Panc1 (cell line): ENCODE data around the gene TSPO2. TPM values are rescaled to one million over a fixed set of nuclear protein-coding genes. Genes with fewer than 3 reads are reported as not detected.

Experiments used
- ATAC-seq: fragments of 200-7000 bp; cut with Tn5 transposase; 2 replicates; pipeline ENCODE4 v1.9.1; 2020; ENCODE audit warnings: mild to moderate bottlenecking, moderate library complexity
- Bru-seq: library from RNA; stranded (reverse); fragments of 400-500 nt; gene quantifications from one replicate; lab custom pipeline; 2021; lab: Mats Ljungman, UMichigan
- BruChase-seq, 2 experiments: library from RNA; stranded (reverse); fragments of 400-500 nt; gene quantifications; one replicate each; lab custom pipeline; 2021; lab: Mats Ljungman, UMichigan
- BruUV-seq: library from RNA; stranded (reverse); fragments of 400-500 nt; replicated peaks from 2 replicates; lab custom pipeline; 2021; lab: Mats Ljungman, UMichigan
- CTCF ChIA-PET: fragments of 300-600 bp; sonication (Branson Sonifier 250); formaldehyde crosslinking; loops from one replicate; lab custom pipeline; 2022; ENCODE audit warnings: antibody characterized with exemption; lab: Charles Lee
- POLR2A ChIA-PET: fragments of 300-600 bp; sonication (Branson Sonifier 250); formaldehyde crosslinking; loops from one replicate; lab custom pipeline; 2022; ENCODE audit warnings: antibody characterized with exemption; lab: Charles Lee
- DNase-seq: peaks from one replicate; pipeline ENCODE4 v3.0.0-alpha.2; 2010; ENCODE audit warnings: low read depth, low spot score
- H3K27ac ChIP-seq: 2 replicates; pipeline ENCODE4 v1.5.1; 2011; ENCODE audit warnings: mild to moderate bottlenecking, low read length, inconsistent platforms
- H3K27me3 ChIP-seq: fragments of 200-500 bp; sonication (Bioruptor generic); 2 replicates; pipeline ENCODE4 v1.6.0; 2014; ENCODE audit warnings: low read length, inconsistent platforms; ENCODE audit not compliant: control insufficient read depth, insufficient read depth
- H3K36me3 ChIP-seq: fragments of 200-500 bp; sonication (Bioruptor generic); 2 replicates; pipeline ENCODE4 v1.5.1; 2014; ENCODE audit warnings: inconsistent platforms, mild to moderate bottlenecking, low read length, moderate library complexity; ENCODE audit not compliant: control insufficient read depth, insufficient read depth
- H3K4me1 ChIP-seq: 2 replicates; pipeline ENCODE4 v1.5.1; 2011; ENCODE audit warnings: inconsistent platforms, mild to moderate bottlenecking, low read length, moderate library complexity; ENCODE audit not compliant: control insufficient read depth, insufficient read depth
- H3K4me3 ChIP-seq, 2 experiments: 2 replicates each; pipeline ENCODE4 v1.5.1; 2011 to 2012; ENCODE audit warnings: low read depth in 2 of 2, low read length in 2 of 2, mild to moderate bottlenecking in 2 of 2, inconsistent platforms in 1 of 2, moderate library complexity in 1 of 2
- H3K9me3 ChIP-seq: fragments of 200-500 bp; sonication (Bioruptor generic); 2 replicates; pipeline ENCODE4 v1.5.1; 2014; ENCODE audit warnings: low read depth, mild to moderate bottlenecking, inconsistent platforms, low read length, moderate library complexity; ENCODE audit not compliant: control insufficient read depth, insufficient read depth
- POLR2AphosphoS5 ChIP-seq: IDR thresholded peaks from 2 replicates; pipeline ENCODE4 v1.6.1; 2012; ENCODE audit warnings: mild to moderate bottlenecking, low read depth, low read length, moderate library complexity
- SIN3A ChIP-seq: IDR thresholded peaks from 2 replicates; pipeline ENCODE4 v1.6.1; 2012; ENCODE audit warnings: low read depth, mild to moderate bottlenecking, low read length, moderate library complexity, borderline replicate concordance; ENCODE audit not compliant: insufficient read depth
- TCF7L2 ChIP-seq: IDR thresholded peaks from 2 replicates; pipeline ENCODE4 v1.6.1; 2011; ENCODE audit warnings: mild to moderate bottlenecking, low read depth, low read length, inconsistent platforms
- in situ Hi-C: cut with HindIII; loops from 2 replicates; pipeline ENCODE4 v1.10.0; 2016; ENCODE audit warnings: low sequenced_read_pairs, low pct_unique_long_range_greater_than_20kb
- intact Hi-C: fragments of 100-400 bp; cut with micrococcal nuclease; formaldehyde crosslinking; loops from one replicate; pipeline ENCODE4 v1.10.0; 2022; ENCODE audit not compliant: unreplicated experiment
- long read RNA-seq: library from polyadenylated mRNA; unstranded; transcript quantifications from one replicate; pipeline ENCODE4 v2.0.0, GENCODE V29; 2021; ENCODE audit not compliant: unreplicated experiment
- polyA plus RNA-seq: library from polyadenylated mRNA; unstranded; fragments of >200 nt; gene quantifications from one replicate; pipeline ENCODE4 v1.2.1, GENCODE V29; 2012; ENCODE audit warnings: missing spikeins; ENCODE audit not compliant: insufficient read length
- total RNA-seq: library from RNA; stranded (reverse); gene quantifications from one replicate; pipeline ENCODE4 v1.2.1, GENCODE V29; 2021; ENCODE audit not compliant: unreplicated experiment
- TF ChIP-seq, protein P1 (sequence below): fragments of 450-650 bp; IDR thresholded peaks from 2 replicates; pipeline ENCODE4 v1.5.1; 2017; ENCODE audit warnings: mild to moderate bottlenecking
- TF ChIP-seq, protein P2 (sequence below), 2 experiments: IDR thresholded peaks; 2 replicates each; pipeline ENCODE4 v1.6.1; 2011 to 2012; ENCODE audit warnings: low read depth in 2 of 2, control low read depth in 1 of 2, low read length in 1 of 2, mild to moderate bottlenecking in 1 of 2, moderate library complexity in 1 of 2; ENCODE audit not compliant: insufficient read depth in 1 of 2

The TSPO2 gene, protein sequence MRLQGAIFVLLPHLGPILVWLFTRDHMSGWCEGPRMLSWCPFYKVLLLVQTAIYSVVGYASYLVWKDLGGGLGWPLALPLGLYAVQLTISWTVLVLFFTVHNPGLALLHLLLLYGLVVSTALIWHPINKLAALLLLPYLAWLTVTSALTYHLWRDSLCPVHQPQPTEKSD
- total RNA-seq: not detected
- not detected for polyA plus RNA-seq
- not detected for Bru-seq, nascent RNA
- not detected for BruChase-seq, experiment 1, labeled RNA remaining after a 2-hour chase
- BruChase-seq, experiment 2, labeled RNA remaining after a 6-hour chase: not detected
- long read RNA-seq: 0 reads

DNA sequence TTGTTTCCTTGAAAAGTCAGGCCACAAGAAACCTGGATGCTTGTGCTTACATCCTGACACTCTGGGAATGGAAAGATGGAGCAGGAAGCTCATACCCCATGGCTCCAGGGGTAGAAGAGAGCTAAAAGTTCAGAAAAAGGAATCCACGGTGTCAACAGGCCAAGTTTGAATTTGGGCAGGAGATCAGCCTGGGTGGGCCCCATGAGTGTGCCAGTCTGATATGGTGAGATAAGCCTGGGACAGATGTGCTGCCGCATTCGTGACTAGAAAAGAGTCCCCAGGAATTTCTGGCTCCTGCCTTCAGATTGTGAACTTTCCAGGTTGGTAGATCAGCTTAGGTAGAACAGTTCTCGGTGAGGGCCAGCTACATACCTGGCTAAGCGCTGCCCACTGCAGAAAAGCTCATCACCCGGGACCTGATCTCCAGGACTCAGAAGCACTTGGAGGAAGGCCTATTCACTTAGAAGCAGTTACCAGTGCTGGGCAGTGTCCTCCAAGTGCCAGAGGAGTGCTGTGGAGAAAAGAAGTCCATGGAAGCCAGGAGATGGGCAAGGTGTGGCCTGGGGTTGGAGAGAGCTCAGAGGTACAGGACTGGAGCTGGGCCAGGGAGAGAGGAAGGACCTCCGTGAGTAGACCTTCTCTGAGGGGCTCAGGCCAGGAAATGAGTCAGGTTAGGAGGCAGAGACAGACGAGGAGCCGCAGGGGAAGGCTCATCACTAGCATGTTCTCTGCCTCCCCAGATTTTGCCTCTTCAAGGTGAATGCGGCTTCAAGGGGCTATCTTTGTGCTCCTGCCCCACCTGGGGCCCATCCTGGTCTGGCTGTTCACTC lies at the start of gene TSPO2:
TSPO2 (plus strand) TSS at position 242 of the 830 bp plus-strand sequence; CDS start at position 761, 519 bp downstream.
- Histone ChIP-seq H3K4me1 (0 out of 2 replicates have a peak, but pooled peaks cover 7% of the 10 kb centered on the region), H3K27ac (no peak within 1 kb of the TSS), H3K4me3 (no peak within 1 kb of the TSS), H3K9me3 (no peaks in the 10 kb centered on the region), H3K36me3 (no peaks in the 10 kb centered on the region), H3K27me3 (no peaks in the 10 kb centered on the region)
- ATAC-seq (no peak), DNase-seq (no peak)
- TF ChIP-seq POLR2AphosphoS5 (no peak), SIN3A (no peak), TCF7L2 (no peak)
- TF ChIP-seq, protein P1, sequence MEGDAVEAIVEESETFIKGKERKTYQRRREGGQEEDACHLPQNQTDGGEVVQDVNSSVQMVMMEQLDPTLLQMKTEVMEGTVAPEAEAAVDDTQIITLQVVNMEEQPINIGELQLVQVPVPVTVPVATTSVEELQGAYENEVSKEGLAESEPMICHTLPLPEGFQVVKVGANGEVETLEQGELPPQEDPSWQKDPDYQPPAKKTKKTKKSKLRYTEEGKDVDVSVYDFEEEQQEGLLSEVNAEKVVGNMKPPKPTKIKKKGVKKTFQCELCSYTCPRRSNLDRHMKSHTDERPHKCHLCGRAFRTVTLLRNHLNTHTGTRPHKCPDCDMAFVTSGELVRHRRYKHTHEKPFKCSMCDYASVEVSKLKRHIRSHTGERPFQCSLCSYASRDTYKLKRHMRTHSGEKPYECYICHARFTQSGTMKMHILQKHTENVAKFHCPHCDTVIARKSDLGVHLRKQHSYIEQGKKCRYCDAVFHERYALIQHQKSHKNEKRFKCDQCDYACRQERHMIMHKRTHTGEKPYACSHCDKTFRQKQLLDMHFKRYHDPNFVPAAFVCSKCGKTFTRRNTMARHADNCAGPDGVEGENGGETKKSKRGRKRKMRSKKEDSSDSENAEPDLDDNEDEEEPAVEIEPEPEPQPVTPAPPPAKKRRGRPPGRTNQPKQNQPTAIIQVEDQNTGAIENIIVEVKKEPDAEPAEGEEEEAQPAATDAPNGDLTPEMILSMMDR: no peak
- TF ChIP-seq, protein P2, sequence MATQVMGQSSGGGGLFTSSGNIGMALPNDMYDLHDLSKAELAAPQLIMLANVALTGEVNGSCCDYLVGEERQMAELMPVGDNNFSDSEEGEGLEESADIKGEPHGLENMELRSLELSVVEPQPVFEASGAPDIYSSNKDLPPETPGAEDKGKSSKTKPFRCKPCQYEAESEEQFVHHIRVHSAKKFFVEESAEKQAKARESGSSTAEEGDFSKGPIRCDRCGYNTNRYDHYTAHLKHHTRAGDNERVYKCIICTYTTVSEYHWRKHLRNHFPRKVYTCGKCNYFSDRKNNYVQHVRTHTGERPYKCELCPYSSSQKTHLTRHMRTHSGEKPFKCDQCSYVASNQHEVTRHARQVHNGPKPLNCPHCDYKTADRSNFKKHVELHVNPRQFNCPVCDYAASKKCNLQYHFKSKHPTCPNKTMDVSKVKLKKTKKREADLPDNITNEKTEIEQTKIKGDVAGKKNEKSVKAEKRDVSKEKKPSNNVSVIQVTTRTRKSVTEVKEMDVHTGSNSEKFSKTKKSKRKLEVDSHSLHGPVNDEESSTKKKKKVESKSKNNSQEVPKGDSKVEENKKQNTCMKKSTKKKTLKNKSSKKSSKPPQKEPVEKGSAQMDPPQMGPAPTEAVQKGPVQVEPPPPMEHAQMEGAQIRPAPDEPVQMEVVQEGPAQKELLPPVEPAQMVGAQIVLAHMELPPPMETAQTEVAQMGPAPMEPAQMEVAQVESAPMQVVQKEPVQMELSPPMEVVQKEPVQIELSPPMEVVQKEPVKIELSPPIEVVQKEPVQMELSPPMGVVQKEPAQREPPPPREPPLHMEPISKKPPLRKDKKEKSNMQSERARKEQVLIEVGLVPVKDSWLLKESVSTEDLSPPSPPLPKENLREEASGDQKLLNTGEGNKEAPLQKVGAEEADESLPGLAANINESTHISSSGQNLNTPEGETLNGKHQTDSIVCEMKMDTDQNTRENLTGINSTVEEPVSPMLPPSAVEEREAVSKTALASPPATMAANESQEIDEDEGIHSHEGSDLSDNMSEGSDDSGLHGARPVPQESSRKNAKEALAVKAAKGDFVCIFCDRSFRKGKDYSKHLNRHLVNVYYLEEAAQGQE (IDR thresholded peaks at IDR 0.05; ENCODE audit: insufficient read depth in 1 of 2, low read depth in 2 of 2, low read length in 1 of 2): no peak
- POLR2A ChIA-PET: no interaction called here
- no TSS peak for BruUV-seq
- CTCF ChIA-PET: interaction anchor here (0.7 kb wide), 2 partner anchors 332 to 426 kb away, joined by 3 to 4 read pairs; no protein-coding TSS in a partner anchor
- intact Hi-C loops: no loop called here
- in situ Hi-C loops: no loop called here

DNA sequence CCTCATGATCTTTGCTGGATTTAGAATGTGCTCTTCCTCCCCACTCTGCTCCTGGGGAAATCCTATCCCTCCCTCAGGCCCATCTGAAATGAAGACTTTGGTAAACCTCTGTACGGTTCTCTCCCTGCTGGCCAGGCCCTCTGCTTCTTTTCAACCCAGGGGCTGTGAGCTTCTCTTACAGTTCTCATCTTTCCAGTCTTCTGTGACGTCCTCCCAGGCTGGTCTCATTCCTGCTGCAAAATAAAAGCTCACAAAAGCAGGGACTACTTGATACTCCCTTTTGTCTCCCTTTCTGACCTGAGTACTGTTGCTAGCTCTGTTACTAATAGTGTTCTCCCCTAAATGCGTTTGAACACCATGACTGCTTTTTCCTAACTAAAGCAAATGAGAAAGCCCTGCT lies 49.5 kb upstream of the TSPO2 start:
- Histone ChIP-seq H3K4me3 (no peak overlapping the region), H3K27me3 (no peaks in the 10 kb centered on the region), H3K4me1 (peaks cover 20% of the 10 kb centered on the region), H3K27ac (peak overlapping the region; percentile 98), H3K9me3 (no peaks in the 10 kb centered on the region), H3K36me3 (no peaks in the 10 kb centered on the region)
- no TSS peak for BruUV-seq
- ATAC-seq (no peak), DNase-seq (no peak)
- intact Hi-C loops: no loop called here
- in situ Hi-C loops: no loop called here
- TF ChIP-seq SIN3A (no peak), TCF7L2 (no peak), POLR2AphosphoS5 (no peak)
- TF ChIP-seq, protein P1: no peak
- TF ChIP-seq, protein P2 (IDR thresholded peaks at IDR 0.05; ENCODE audit: insufficient read depth in 1 of 2, low read depth in 2 of 2, low read length in 1 of 2): no peak
- ChIA-PET CTCF (no interaction called here), POLR2A (no interaction called here)
